ENCODE measurements around the gene KCNQ1. TPM values are rescaled to one million over a fixed set of nuclear protein-coding genes. Genes with fewer than 3 reads are reported as not detected.

Gene KCNQ1
- total and polyA plus RNA-seq, 7 donors = 0.48 to 3.1 (median 1.1) TPM

- no peak for ATAC-seq
- Histone ChIP-seq H3K27ac (no peak overlapping the region), H3K36me3 (ENCODE audit: insufficient read depth in 1 of 2, low read depth in 1 of 2) (no peaks in the 10 kb centered on the region)
Measured at GRCh38 chr11:2466069-2466801, 21.4 kb downstream of the KCNQ1 start.

GRCh38 chr11:2466869-2467694, 22.3 kb downstream of the KCNQ1 start:
- no peak for TF ChIP-seq CTCF (IDR thresholded peaks at IDR 0.05)
- Histone ChIP-seq H3K4me1 (no peaks in the 10 kb centered on the region), H3K27me3 (ENCODE audit: insufficient read depth in 3 of 3, low read length in 2 of 3) (peaks cover 0 to 7% (median 0%) of the 10 kb centered on the region in 3 donors), H3K36me3 (ENCODE audit: insufficient read depth in 1 of 2, low read depth in 1 of 2) (no peaks in the 10 kb centered on the region), H3K4me3 (no peak overlapping the region), H3K27ac (no peak overlapping the region), H3K9me3 (no peaks in the 10 kb centered on the region)
- ATAC-seq = no peak
- DNase-seq = no peak
- intact Hi-C loops (cut with DNase I) = no loop called here
- WGBS, 3 donors = 79 to 87% (median 81%) methylated on average over 16 of the region's 16 CpGs

More at GRCh38 chr11:2466069-2466801, 21.4 kb downstream of the KCNQ1 start:
- intact Hi-C loops (cut with DNase I) = no loop called here
- peaks cover 0 to 7% (median 0%) of the 10 kb centered on the region in 3 donors for H3K27me3 ChIP-seq (ENCODE audit: insufficient read depth in 3 of 3, low read length in 2 of 3)
- no peaks in the 10 kb centered on the region for H3K9me3 ChIP-seq
- H3K4me1 ChIP-seq = no peaks in the 10 kb centered on the region
- no peak overlapping the region for H3K4me3 ChIP-seq
- WGBS, 3 donors = 78 to 81% (median 79%) methylated on average over 9 of the region's 9 CpGs
- no peak for TF ChIP-seq CTCF (IDR thresholded peaks at IDR 0.05)
- no peak for DNase-seq

GRCh38 chr11:2467695-2468055, 22.9 kb downstream of the KCNQ1 start:
- no peak for TF ChIP-seq CTCF (IDR thresholded peaks at IDR 0.05)
- H3K27me3 ChIP-seq (ENCODE audit: insufficient read depth in 3 of 3, low read length in 2 of 3) = peaks cover 0 to 7% (median under 1%) of the 10 kb centered on the region in 3 donors
- ATAC-seq (no peak), DNase-seq (no peak)
- WGBS, 3 donors = 87 to 90% (median 87%) methylated on average over 5 to 7 of the region's 7 CpGs
- H3K4me1 ChIP-seq = no peaks in the 10 kb centered on the region
- H3K27ac ChIP-seq = no peak overlapping the region
- H3K4me3 ChIP-seq = no peak overlapping the region
- intact Hi-C loops (cut with DNase I) = no loop called here
- no peaks in the 10 kb centered on the region for H3K9me3 ChIP-seq
- no peaks in the 10 kb centered on the region for H3K36me3 ChIP-seq (ENCODE audit: insufficient read depth in 1 of 2, low read depth in 1 of 2)

- H3K36me3 ChIP-seq (ENCODE audit: insufficient read depth in 1 of 2, low read depth in 1 of 2) = no peaks in the 10 kb centered on the region
- no peak for TF ChIP-seq CTCF (IDR thresholded peaks at IDR 0.05)
- H3K4me3 ChIP-seq = no peak overlapping the region
- no peak overlapping the region for H3K27ac ChIP-seq
- H3K27me3 ChIP-seq (ENCODE audit: insufficient read depth in 3 of 3, low read length in 2 of 3) = peaks cover 0 to 10% (median 7%) of the 10 kb centered on the region in 3 donors
- no peak for ATAC-seq
- intact Hi-C loops (cut with DNase I) = no loop called here
- H3K9me3 ChIP-seq = no peaks in the 10 kb centered on the region
- 63 to 71% (median 69%) methylated on average over 21 of the region's 21 CpGs for WGBS, 3 donors
- DNase-seq = no peak
- no peaks in the 10 kb centered on the region for H3K4me1 ChIP-seq
Measured at GRCh38 chr11:2468363-2469235, 23.8 kb downstream of the KCNQ1 start.

All from psoas muscle (tissue), 8 donors.